HG03520 (cell line): ENCODE data around the gene KDELR1.

Experiments
- ATAC-seq: cut with Tn5 transposase; IDR thresholded peaks from one replicate; pipeline ENCODE4 v1.9.1; 2021; ENCODE audit warnings: mild to moderate bottlenecking, moderate library complexity; ENCODE audit not compliant: unreplicated experiment

Gene KDELR1

DNA sequence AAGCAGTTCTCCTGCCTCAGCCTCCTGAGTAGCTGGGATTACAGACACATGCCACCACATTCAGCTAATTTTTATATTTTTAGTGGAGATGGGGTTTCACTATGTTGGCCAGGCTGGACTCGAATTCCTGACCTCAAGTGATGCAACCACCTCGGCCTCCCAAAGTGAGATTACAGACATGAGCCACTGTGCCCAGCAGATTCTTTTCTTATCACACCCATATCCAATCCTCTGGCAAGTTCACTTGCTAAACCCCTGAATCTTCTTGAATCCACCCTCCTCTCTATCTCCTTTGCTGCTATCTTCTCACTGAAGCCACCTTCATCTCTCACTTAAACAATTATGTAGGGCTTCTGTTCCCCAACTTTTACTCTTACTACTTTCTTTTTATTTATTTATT is 45.2 kb downstream of the KDELR1 start:
- ATAC-seq: no peak

DNA sequence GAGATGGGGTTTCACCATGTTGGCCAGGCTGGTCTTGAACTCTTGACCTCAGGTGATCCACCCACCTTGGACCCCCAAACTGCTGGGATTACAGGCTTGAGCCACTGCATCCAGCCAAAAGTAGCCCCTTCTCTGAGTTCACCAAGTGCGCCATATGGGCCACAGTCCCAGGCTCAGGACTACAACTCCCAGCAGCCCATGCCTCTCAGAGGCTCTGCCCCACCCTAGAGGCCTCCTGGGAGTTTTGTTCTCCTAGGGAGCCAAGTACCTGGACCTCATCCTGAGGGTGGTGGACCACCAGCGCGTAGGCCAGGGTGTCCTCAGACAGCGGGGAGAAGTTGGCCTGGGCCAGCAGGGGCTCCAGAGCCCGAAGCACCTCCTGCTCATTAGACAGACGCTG is 46.5 kb downstream of the KDELR1 start:
- ATAC-seq: no peak

DNA sequence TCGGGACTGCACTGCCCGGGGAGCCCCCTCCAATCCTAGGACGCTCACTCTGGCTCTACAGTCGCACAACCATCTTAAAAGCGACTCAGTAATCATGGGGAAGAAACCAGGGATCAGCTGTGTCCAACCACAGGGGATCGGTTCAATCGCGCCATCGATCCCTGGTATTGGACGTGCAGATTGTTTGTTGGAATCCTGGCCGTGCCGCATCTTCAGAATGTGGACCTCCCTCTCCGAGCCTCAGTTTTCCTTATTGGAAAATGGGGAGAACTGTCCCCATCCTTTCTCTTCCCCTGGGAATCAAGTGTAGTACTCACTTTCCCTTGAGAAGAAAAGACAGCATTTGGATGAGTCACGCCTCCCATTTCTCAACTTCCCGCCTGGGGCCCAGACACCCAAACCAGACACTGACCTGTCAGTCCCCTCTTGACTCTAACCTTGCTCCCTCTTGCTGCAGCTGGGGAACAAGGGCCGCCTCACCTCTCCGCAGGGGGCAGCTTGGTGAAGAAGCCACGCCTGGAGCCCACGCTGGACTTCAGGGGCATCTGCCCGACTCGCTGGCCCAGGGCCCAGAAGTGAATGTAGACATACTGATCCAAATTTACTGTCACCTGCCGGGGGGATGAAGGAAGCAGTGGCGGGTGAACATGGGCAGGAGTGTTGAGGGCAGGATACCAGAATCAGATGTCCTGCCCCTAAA is 48.4 kb downstream of the KDELR1 start:
- ATAC-seq: no peak

DNA sequence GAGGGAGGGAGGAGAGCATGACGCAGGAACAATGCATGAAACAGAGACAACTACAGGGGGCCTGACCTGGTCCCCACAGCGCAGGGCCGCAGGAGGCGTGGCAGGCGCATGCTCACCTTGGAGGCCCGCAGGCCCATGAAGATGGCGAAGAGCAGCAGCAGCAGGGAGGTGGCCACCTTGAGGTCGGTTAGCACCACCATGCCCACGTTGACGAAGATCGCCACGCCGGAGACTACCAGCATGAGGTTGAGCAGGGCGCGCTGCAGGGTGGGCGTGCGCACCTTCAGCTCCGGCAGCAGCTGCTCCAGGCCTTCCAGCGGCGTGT is 49.0 kb downstream of the KDELR1 start:
- ATAC-seq: no peak

DNA sequence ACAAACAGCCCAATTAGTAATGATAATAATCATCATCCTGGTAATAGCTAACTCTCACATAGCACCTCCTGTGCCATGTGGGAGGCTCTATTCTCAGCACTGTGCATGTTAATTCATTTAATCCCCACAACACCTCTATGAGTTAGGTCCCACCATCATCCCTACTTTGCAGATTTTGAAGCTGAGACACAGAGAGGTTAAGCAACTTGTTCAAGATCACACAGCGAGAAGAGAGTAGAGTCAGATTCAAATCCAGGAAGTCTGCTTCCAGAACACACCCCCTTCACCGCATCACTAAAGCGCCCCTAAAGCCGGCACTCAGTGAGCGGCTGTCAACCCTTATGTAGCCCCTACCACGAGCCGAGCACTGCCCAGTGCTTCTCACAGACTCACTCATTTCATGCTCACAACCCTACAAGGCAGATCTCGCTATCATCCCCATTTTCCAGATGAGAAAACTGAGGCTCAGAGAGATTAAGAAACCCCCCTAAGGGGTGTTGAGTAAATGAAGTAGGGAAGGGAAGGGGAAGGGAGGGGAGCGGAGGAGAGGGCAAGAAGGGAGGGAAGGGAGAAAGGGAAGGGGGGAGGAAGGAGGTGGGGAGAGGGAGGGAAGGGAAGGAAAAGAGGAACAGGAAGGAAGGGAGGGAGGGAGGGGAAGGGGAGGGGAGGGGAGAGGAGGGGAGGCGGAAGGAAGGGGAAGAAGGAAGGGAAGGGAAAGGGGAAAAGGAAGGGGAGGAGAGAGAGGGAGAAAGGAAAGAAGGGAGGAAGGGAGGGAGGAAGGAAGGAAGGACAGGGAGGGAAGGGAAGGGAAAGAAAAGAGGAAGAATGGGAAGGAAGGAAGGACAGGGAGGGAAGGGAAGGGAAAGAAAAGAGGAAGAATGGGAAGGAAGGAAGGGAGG is 49.6 kb downstream of the KDELR1 start:
- ATAC-seq: no peak

DNA sequence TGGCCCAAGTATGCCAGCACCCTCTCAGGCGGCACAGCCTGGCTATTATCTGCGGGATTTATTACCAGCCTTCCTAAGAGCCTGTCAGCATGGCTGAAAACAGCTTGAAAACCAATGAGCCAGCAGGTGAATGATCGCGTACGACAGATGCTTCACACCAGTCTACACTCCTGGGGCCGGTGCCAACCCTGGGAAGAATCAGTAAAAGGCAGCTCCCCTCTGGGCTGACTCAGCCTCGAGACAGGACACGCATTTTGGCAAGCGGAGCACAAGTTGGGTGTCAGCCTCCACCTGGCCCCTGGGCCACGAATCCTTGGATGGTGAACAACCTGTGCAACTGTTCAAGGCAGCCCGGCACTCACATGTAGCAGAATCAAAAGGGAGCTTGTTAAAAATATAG is 50.4 kb downstream of the KDELR1 start:
- no peak for ATAC-seq

DNA sequence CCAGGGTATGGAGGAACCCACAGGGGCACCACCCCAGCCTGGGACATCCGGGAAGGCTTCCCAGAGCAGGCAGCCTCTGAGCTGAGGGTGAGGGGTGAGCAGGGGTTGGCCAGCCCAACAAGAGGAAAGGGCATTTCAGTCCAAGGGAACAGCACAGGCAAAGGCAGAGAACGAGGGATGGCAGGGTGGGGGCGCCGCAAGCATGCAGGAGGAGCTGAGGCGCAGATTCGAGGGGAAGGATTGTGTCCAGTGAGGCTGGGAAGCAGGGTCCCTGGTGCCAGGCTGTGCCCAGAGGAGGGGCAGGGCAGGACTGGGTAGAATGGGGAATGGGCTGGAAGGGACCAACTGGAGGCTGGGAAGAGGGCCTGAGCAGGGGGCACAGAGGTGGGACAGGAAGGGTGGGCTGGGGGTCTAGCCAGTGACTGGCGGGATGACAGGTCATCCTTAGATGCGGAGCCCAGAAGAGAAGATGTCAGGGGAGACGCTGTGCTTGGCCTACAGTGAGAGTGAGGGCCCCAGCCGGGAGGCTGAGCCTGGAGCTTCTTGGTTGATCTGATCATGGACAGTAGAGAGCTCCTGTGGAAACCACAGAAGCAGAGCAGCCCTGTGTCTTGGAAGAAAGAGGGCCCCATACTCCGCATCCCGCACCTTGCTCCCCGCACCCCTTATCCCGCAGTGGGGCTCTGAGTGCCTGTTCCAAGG is 52.4 kb downstream of the KDELR1 start:
- ATAC-seq: no peak

DNA sequence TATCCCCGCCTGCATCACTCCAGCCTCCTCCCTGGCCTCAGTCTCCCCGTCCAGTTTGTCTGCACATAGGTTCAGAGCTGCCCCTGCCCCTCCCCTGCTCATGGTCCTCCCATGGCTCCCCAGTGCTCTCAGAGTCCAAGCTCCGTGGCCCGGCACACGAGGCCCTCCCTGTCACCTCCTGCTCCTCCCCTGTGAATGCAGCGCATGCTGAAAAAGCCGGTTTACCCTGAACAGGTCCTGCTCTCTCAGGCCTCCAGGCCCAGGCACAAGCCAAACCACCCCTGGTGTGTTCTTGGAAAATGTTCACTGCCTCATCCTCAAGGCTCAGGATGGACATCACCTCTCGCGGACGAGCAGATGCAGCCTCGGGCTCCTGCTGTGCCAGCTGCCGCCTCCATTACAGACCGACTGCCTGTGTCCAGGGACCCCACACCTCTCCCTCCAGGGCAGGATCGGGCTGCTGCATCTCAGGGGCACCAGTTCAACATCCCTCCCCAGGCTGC is 53.0 kb downstream of the KDELR1 start:
- ATAC-seq: no peak

DNA sequence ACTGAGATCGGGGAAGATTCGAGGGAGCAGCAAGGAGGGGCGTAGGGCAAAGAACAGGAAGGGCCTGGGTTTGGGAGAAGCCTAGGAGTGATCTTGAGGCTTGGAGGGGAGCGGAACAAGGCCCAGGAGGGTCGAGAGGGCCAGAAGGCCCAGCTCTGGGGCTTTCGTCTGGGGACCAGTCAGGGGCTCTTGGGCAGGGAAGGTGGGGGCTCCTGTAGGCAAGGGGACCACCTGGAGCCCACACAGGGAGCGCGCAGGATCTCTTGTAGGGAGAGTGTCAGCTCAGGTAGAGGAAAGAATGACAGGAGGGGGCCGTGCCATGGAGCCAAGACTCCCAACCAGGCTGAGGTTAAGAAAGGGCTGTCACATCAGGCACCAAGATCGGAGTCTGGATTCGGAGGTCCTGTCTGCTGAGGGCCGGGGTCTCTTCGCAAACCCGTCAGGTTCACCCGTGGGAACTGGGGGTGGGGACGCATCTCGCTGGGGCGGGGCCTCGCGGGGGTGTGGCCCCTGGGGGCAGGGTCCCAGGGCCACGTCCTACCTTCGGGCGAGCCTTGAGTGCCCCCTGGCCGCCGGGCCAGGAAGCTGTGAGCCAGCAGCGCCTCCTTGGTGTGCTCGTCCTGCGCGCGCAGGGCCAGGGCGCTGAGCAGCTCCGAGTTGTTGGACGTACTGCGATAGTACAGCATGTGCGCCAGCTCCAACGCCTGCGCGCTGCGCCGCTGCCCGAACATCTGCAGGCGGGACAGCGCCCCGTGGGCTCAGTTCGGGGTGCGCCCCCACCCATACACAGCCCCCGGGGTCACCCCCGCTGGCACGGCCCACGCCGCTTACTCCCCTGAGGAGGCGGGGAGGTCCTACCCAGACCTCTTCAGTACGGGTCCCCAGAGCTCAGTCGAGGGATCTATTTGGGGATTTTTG is 57.6 kb downstream of the KDELR1 start:
- peak; percentile 44 for ATAC-seq

DNA sequence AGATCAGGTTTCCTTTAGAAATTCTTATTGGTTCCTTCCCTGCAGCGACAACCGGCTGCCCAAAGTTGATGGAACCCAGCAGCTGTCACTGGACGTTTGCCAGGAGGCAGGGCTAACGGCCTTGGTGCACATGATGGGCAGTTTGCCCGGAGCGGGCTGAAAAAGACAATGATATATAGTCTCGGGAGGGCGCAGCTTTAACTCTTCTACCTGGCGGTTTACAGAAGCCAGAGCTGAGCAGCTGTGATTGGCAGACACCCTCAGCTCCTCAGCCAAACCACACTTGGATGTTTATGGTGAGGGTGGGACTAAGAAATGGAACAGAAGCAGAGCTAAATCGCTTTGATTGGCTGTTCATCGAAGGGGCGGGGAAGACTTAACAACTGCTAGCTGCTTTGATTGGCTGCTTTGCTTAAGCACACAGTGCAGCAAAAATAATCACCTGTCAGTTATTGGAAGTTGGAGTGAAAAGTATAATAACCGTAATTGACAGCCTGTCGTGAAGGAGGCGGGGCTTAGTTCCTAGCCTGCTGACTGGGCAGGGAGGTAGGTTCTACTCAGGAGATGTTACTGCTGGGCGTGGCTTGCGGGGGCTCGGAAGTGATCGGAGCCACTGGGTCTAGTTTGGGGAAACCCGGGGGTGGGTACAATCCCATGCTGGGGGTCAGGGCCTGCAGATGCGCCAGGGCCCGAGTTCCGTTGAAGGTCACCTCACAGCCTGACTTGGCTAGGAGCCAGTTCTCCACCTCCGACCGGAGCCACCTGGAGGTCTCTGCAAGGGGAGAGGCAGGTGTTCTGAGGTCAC is 58.5 kb downstream of the KDELR1 start:
- ATAC-seq: peak; percentile 54
